Motor neuron (in vitro differentiated cells): Measurements from ENCODE around the gene ADAM12. TPM values are rescaled to one million over a fixed set of nuclear protein-coding genes. Genes with fewer than 3 reads are reported as not detected.

Source experiments
- ATAC-seq, 8 experiments: fragments of 200-7000 bp; cut with Tn5 transposase; replicated peaks in 6 of 8; 2 replicates each; pipeline ENCODE4 v1.8.0; 2021; ENCODE audit warnings: mild to moderate bottlenecking in 8 of 8, moderate library complexity in 8 of 8
- H3K27ac ChIP-seq, 2 donors: fragments of 250-450 bp; sonication (Bioruptor Pico); 2 replicates each; pipeline ENCODE4 v1.9.0; 2021; ENCODE audit warnings: antibody characterized with exemption in 2 of 2, mild to moderate bottlenecking in 2 of 2, moderate library complexity in 1 of 2
- H3K4me1 ChIP-seq, 2 donors: fragments of 250-450 bp; sonication (Bioruptor Pico); replicated peaks in 1 of 2; 2 replicates each; pipeline ENCODE4 v1.6.1; 2021; ENCODE audit warnings: antibody characterized with exemption in 2 of 2, mild to moderate bottlenecking in 2 of 2, moderate library complexity in 1 of 2
- H3K4me3 ChIP-seq, 5 donors: fragments of 250-450 bp; sonication (Bioruptor Pico); 2 replicates each; pipeline ENCODE4 v1.9.0; 2021; ENCODE audit warnings: antibody characterized with exemption in 5 of 5, mild to moderate bottlenecking in 5 of 5, moderate library complexity in 4 of 5
- WGBS, 10 experiments: fragments of 450-650 bp; shearing (Covaris generic); methylation state at CpG; one replicate each; pipeline ENCODE4 v1.0.0; 2022; 5-methylcytosine and 5-hydroxymethylcytosine counted together
- in situ Hi-C, 9 experiments: fragments of 400-800 bp; cut with MboI; loops; one replicate each; pipeline ENCODE4 v1.15.0; 2021; ENCODE audit warnings: low sequenced_read_pairs in 9 of 9, low pct_unique_long_range_greater_than_20kb in 2 of 9; ENCODE audit not compliant: unreplicated experiment in 9 of 9
- total RNA-seq, 8 experiments: library from RNA; unstranded; fragments of 300-600 nt; gene quantifications; 2 replicates each; pipeline versions ENCODE4 v1.2.3 to v1.2.4, GENCODE V29; 2022

The ADAM12 gene
- total RNA-seq, 8 experiments from 2014 or later: 0.63 to 62.9 (median 5.5) TPM

DNA sequence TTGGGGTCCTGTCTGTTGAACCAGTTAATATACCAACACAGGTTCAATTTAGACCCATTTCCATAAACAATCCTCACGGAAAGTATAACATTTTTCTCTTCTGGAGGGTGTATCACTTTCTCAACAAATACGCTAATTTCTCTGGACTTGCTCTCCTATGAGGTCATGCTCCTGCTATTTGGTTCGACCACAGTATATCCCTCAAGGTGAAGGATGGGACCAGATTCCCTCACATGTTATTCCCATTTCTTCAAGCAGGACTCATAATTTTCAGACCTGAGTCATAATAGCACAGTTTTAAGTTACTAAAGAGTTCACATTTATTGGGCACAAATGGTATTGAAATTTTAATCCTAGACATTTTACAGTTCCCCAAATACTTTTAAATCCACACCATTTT lies 57.2 kb downstream of the ADAM12 start:
- Histone ChIP-seq H3K4me3 (no peak overlapping the region), H3K27ac (no peak overlapping the region), H3K4me1 (peaks cover 16% of the 10 kb centered on the region in 2 donors)
- in situ Hi-C loops: no loop called here
- 29 to 100% (median 87%) methylated on average over 1 to 3 of the region's 3 CpGs for WGBS, 10 experiments
- ATAC-seq: no peak

DNA sequence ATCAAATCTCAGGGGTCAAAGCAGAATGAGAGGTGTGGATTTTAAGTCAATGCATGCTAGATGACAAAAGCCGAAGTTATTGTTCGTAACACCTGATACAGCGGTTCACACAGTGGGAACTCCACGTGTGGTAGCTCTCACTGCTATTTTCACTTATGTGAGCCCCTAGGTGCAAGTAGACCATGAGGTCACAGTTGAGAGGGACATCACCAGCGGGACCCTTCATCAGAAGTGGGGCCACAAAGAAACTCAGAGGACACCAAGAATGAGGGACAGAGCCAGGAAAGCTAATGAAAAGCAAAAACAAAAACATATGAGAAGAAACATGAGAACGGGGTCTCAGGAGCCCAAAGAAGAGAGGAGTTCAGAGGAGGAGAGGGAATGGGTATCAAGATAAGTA lies 63.5 kb downstream of the ADAM12 start:
- Histone ChIP-seq H3K27ac (no peak overlapping the region), H3K4me3 (no peak overlapping the region), H3K4me1 (peaks cover 12 to 13% of the 10 kb centered on the region in 2 donors)
- ATAC-seq: no peak
- in situ Hi-C loops: no loop called here
- 67 to 100% (median 91%) methylated on average over 1 to 6 of the region's 6 CpGs for WGBS, 10 experiments

DNA sequence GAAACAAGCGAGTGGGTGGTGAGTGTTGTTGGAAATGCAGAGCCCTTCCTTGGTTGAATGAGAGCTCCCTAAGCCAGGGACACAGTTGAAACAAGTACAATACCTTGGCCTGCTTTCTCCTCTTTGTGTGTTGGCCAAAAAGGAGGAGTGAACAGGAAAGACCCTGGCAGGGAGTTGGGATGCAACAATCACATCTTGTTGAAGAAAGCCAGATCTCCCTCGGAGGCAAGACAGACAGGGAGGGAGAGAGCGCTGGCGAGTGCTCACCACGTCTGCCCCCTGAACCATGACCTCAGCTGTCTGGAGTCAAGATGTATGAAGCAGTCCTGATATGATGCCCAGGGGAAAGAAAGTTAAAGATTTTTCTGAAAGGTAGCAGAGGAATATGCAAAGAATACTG lies 66.8 kb downstream of the ADAM12 start:
- peak in 1 of 8 experiments; percentile 38 for ATAC-seq
- in situ Hi-C loops: no loop called here
- WGBS, 10 experiments: 40 to 100% (median 83%) methylated on average over 1 to 2 of the region's 5 CpGs; no CpG with 5 or more reads in 3 of the 10 experiments
- no peak overlapping the region for H3K27ac ChIP-seq
- H3K4me3 ChIP-seq: no peak overlapping the region
- H3K4me1 ChIP-seq: peaks cover 12 to 13% of the 10 kb centered on the region in 2 donors

DNA sequence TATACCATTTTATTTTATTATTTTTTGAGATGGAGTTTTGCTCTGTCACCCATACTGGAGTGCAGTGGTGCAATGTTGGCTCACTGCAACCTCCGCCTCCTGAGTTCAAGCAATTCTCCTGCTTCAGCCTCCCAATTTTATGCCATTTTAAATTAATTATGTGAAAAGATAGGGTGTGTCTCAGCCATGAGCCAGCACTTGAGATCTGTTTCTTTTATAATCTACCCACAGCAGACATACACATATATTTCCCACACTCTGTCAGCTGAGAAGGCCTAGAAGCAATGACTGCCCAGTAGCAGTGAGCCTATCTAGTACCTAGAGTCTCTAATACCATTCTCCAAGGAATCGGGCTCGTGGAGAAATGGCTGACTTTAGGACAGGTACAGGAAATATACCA lies 70.5 kb downstream of the ADAM12 start:
- WGBS, 10 experiments: 62 to 100% (median 90%) methylated on average over 1 to 3 of the region's 3 CpGs; no CpG with 5 or more reads in 1 of the 10 experiments
- H3K27ac ChIP-seq: no peak overlapping the region
- ATAC-seq: peak in 2 of 8 experiments; percentile 79 to 84
- in situ Hi-C loops: no loop called here
- no peak overlapping the region for H3K4me3 ChIP-seq
- peaks cover 12 to 13% of the 10 kb centered on the region in 2 donors for H3K4me1 ChIP-seq

DNA sequence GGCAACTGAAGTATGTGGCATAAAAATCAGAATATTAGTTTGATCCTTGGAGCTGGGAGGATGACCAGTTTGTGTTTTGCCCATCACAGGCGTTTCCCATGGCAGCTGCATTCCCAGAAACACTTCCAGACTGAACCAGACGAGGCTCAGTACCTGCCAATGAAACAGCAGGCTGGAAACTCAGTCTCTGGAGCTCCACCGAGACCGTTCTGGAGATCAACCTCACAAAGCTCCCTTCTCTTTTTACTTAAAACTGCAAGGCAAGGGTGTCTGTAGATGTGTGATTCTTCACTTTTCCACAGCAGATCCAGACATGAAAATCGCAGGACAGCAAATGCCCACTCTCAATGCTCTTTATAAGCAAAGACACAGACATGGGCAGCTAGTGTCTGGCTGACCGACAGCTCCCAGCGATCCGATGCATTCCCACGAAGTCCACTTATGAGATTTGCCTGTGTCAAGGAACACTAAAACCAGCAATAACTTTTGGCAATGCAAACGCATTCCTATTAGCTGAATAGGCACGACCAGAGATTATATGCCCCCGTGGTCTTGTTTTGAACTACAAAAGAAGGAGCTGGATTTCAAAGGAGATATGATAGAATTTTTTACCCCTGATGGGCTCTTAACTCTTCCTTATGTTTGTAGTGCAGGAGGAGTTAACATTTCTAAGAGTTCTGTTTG lies 72.6 kb downstream of the ADAM12 start:
- no peak overlapping the region for H3K27ac ChIP-seq
- no peaks in the 10 kb centered on the region for H3K4me1 ChIP-seq
- in situ Hi-C loops: no loop called here
- H3K4me3 ChIP-seq: no peak overlapping the region
- 21 to 100% (median 78%) methylated on average over 1 to 11 of the region's 12 CpGs; no CpG with 5 or more reads in 2 of the 10 experiments for WGBS, 10 experiments
- ATAC-seq: peak in 2 of 8 experiments; percentile 57 to 70

DNA sequence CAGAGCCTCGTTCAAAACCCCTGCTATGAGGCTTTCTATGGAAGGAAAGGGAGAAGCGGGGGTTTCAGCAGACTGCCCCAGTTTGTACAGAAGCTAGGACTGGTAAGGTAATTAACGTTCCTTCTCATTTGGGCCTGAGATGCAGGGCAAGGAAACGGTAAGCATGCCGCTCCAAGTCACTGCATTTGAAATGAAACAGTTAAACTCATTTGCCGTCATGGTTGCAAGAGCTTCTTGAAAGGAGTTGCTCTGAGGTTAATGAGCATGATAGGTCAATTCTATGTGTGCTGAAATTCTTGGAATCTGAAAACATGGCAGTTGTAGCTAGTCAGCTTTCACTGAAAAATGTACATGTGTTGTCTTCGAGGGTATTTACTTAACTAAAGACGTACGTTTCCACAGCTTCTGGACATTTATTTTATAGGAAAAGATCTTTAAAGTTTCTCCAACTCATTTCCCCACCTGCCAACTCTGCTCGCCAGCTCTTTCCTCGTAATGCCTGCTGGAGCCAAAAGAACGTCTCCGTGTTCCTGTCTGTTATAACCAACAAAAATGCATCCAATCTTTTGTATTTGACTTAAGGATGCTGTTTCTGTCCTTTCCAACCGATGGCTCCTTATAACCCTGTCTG lies 73.3 kb downstream of the ADAM12 start:
- Histone ChIP-seq H3K4me1 (no peaks in the 10 kb centered on the region), H3K4me3 (no peak overlapping the region), H3K27ac (no peak overlapping the region)
- in situ Hi-C loops: no loop called here
- no peak for ATAC-seq
- WGBS, 10 experiments: 74 to 98% (median 82%) methylated on average over 1 to 14 of the region's 14 CpGs

DNA sequence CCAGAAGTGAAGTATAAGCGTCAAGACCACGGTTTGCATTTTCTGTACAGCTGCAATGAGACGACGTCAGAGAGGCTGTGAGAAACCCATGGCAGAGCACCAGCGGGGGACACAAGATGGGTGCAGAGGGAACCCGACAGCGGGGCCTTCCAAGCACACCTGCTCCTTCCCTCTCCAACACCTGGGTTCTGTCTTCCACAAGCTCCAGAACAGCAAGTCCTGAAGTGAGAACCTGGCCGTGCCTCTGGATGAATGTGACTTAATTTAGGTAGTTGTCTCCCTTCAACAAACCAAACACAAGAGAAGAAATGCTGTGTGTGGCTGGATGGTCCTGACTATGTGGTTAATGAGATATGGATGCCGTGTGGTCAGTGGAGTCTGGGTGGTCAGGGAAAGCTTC lies 76.1 kb downstream of the ADAM12 start:
- WGBS, 10 experiments: 33 to 93% (median 87%) methylated on average over 1 to 9 of the region's 9 CpGs; no CpG with 5 or more reads in 2 of the 10 experiments
- in situ Hi-C loops: no loop called here
- no peak overlapping the region for H3K4me3 ChIP-seq
- H3K27ac ChIP-seq: no peak overlapping the region
- H3K4me1 ChIP-seq: no peaks in the 10 kb centered on the region
- no peak for ATAC-seq

DNA sequence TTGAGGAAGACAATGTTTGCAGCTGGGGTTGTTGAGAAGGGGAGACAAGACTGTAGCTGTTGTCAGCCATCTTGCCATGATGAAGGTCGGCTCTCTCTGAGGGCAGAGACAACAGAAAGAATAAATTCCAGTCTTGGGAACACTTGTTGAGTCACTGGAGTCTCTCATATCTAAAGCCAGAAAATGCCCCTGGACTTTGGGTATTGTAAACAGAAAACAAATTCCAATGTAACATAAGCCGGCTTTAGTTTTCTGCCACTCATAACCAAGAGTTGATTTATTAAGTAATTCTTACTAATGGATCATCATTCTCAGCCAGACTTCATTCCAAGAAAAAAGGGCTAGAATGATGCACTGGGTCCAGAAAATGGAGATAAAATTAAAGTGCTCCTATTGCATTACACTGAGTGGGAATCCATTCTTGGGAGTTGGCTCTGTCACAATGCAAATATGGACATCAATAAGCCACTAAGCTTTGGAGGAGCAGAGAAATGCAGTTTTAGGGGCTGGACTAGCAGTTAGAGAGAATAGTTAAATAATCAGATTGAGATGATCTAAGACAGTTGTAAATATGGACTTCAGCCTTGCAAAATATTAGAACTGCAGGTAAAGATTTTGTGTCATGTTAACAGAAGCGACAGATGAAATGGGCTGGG lies 78.9 kb downstream of the ADAM12 start:
- in situ Hi-C loops: no loop called here
- 47 to 93% (median 86%) methylated on average over 2 to 3 of the region's 3 CpGs; no CpG with 5 or more reads in 3 of the 10 experiments for WGBS, 10 experiments
- Histone ChIP-seq H3K27ac (no peak overlapping the region), H3K4me1 (no peaks in the 10 kb centered on the region), H3K4me3 (no peak overlapping the region)
- peak in 2 of 8 experiments; percentile 82 to 90 for ATAC-seq

DNA sequence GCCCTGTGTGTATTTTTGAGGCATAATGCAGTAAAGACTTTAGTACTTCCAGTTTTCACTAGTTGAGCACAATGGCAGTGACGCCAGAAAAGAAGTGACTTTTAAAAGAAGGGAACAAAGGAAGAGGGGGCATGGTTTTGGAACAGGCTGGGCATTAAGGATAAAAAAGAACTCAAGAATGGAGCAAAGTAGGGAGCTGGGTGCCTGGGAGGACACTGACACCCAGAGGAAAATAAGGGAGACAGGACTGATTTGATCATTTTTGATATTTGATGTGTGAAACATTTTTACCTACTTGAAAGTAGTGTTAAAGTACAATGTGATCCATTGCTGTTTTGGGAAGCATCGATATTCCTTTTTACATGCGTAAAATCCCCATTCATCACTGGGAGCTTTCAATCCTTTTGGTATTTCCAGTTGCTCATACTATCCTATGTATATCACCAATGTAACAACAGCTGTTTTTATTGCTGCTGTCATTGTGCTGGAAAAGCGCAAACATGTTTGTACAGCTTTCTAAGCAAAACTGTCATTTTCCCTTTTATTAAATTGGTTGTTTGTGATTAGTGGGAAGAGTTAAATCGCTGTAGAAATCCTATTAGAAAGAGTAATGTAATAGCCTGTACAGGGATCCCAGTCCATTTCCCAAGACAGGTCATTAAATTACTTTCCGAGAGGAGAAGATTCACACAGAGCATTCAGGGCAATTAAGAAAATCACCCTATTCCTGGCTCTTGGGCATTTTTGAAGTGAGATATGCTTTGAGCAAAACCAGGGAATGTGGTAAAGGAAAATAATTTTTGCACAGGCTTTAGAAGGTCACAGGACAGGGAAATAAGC lies 85.2 kb downstream of the ADAM12 start:
- in situ Hi-C loops: no loop called here
- 46 to 88% (median 70%) methylated on average over 4 to 6 of the region's 6 CpGs; no CpG with 5 or more reads in 1 of the 10 experiments for WGBS, 10 experiments
- ATAC-seq: peak in 5 of 8 experiments; percentile 75 to 94 (median 87)

DNA sequence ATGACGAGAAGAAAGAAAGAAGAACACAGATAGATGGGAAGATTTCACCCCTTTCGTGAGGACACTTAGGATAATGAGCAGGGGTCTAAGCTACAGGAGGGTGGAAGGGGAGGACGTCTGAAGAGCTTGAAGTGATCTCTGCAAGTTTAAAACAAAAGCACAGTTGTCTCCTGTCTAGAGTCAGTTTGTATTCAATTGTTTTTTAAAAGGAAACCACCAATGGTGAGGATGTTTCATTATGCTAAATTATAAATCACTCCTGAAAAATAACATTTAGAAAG lies 85.9 kb downstream of the ADAM12 start:
- Histone ChIP-seq H3K4me3 (no peak overlapping the region), H3K4me1 (peaks cover 9 to 20% of the 10 kb centered on the region in 2 donors), H3K27ac (no peak overlapping the region)
- ATAC-seq: no peak
- WGBS, 10 experiments: 28 to 83% (median 52%) methylated on average over 1 to 3 of the region's 3 CpGs; no CpG with 5 or more reads in 1 of the 10 experiments
- in situ Hi-C loops: no loop called here

More for the DNA sequence above, 85.2 kb downstream of the ADAM12 start:
- Histone ChIP-seq H3K4me3 (no peak overlapping the region), H3K4me1 (peaks cover 9 to 20% of the 10 kb centered on the region in 2 donors), H3K27ac (no peak overlapping the region)

DNA sequence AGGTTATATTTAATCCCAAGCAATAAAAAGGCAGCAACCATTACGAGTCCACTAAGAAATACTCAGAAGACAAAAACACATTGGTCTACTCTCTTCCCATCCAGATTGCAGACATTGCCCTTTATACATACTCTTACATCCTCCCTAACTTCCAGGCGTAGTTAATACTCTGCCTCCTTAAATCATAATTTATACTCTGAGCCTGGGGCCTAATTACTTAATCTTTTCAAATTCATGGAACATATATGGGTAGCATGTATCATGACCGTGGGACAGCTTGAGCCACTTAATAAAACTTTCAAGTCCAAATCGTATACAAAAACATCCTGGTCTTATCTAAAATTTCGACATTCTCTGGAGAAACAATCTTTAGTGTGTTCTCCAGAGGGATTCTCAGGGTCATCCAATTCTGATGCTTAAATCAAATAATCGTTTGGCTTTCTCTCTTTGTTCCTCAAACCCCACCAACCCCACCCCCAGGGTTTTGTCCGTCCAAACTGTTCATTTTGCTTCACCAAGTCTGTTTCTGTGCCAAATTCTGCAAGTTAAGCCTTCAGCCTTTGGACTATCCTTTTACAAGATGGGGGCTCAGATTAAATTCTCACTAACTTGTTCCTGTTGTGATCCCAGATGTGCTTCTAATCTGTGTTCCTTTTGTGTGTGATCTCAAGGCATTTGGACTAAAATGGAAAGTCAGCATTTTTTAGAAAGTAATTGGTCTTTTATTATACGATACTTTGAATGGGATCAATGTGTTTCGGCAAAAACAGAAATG lies 86.4 kb downstream of the ADAM12 start:
- Histone ChIP-seq H3K4me1 (peaks cover 9 to 20% of the 10 kb centered on the region in 2 donors), H3K4me3 (no peak overlapping the region), H3K27ac (no peak overlapping the region)
- in situ Hi-C loops: no loop called here
- no peak for ATAC-seq
- WGBS, 10 experiments: 41 to 90% (median 85%) methylated on average over 3 to 9 of the region's 9 CpGs

DNA sequence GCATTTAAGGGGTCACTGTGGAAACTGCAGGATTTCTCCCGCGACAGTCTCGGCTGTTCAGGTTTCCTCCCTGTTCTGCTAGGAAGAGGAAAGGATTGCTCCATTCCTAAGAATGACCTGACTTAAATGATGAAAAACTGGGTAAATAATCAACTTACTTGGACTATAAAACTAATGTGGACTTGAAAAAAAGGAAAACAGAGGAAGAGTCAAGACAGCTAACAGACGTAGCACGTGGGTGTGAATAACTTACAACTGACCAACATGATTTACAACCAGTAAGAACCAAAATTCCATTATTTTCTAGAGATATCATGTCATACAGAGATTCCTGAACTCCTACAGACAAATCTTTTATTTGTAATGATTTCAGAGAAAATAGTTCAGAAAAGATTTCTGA lies 93.8 kb downstream of the ADAM12 start:
- in situ Hi-C loops: no loop called here
- Histone ChIP-seq H3K27ac (no peak overlapping the region), H3K4me3 (no peak overlapping the region), H3K4me1 (peaks cover 8 to 21% of the 10 kb centered on the region in 2 donors)
- WGBS, 10 experiments: 13 to 95% (median 57%) methylated on average over 1 to 5 of the region's 5 CpGs; no CpG with 5 or more reads in 1 of the 10 experiments
- ATAC-seq: peak in 1 of 8 experiments; percentile 21
